ENCODE results near the gene BCAS3. TPM values are rescaled to one million over a fixed set of nuclear protein-coding genes. Genes with fewer than 3 reads are reported as not detected.

The BCAS3 gene
- total and polyA plus RNA-seq, 4 donors, result 5.8 to 24.6 (median 10.1) TPM

- Histone ChIP-seq H3K27me3 (ENCODE audit: control insufficient read depth in 4 of 4, insufficient read depth in 4 of 4, low read length in 3 of 4) (no peaks in the 10 kb centered on the region), H3K27ac (ENCODE audit: low read depth in 1 of 2, low read length in 2 of 2) (no peak overlapping the region), H3K4me3 (ENCODE audit: low read depth in 1 of 3, low read length in 3 of 3) (no peak overlapping the region), H3K9me3 (ENCODE audit: control insufficient read depth in 4 of 4, low read length in 3 of 4) (no peaks in the 10 kb centered on the region), H3K4me1 (ENCODE audit: control insufficient read depth in 4 of 4, insufficient read depth in 4 of 4, low read length in 3 of 4) (no peaks in the 10 kb centered on the region), H3K36me3 (ENCODE audit: control insufficient read depth in 4 of 4, insufficient read depth in 3 of 4, low read depth in 1 of 4, low read length in 3 of 4) (no peaks in the 10 kb centered on the region), H3K9ac (ENCODE audit: low read depth in 1 of 2, low read length in 2 of 2) (no peak overlapping the region)
- no peak for DNase-seq (ENCODE audit: low spot score)
- WGBS, result 94% methylated on average over 1 of the region's 1 CpG
- TF ChIP-seq RAD21 (IDR thresholded peaks at IDR 0.05) (no peak), REST (IDR thresholded peaks at IDR 0.05) (no peak), FOXA2 (IDR thresholded peaks at IDR 0.05) (no peak), YY1 (IDR thresholded peaks at IDR 0.05) (no peak), HNF4G (IDR thresholded peaks at IDR 0.05) (no peak), HNF4A (conservative IDR thresholded peaks at IDR 0.05) (no peak), GABPA (IDR thresholded peaks at IDR 0.05 in 1 of 2, conservative IDR thresholded peaks at IDR 0.05 in 1 of 2) (no peak), NR2F2 (IDR thresholded peaks at IDR 0.05) (no peak), JUND (IDR thresholded peaks at IDR 0.05) (no peak), FOXA1 (IDR thresholded peaks at IDR 0.05) (no peak), RXRA (IDR thresholded peaks at IDR 0.05) (no peak), SP1 (IDR thresholded peaks at IDR 0.05) (no peak), EGR1 (IDR thresholded peaks at IDR 0.05; ENCODE audit: low read depth in 2 of 2) (no peak), TAF1 (conservative IDR thresholded peaks at IDR 0.05) (no peak)
- TF ChIP-seq, protein P1, sequence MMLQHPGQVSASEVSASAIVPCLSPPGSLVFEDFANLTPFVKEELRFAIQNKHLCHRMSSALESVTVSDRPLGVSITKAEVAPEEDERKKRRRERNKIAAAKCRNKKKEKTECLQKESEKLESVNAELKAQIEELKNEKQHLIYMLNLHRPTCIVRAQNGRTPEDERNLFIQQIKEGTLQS (IDR thresholded peaks at IDR 0.05), result no peak
Observed at GRCh38 chr17:61133853-61134252, 456.2 kb downstream of the BCAS3 start.

GRCh38 chr17:61134551-61135235, 457.0 kb downstream of the BCAS3 start:
- no peak for DNase-seq (ENCODE audit: low spot score)
- Histone ChIP-seq H3K9me3 (ENCODE audit: control insufficient read depth in 4 of 4, low read length in 3 of 4) (no peaks in the 10 kb centered on the region), H3K36me3 (ENCODE audit: control insufficient read depth in 4 of 4, insufficient read depth in 3 of 4, low read depth in 1 of 4, low read length in 3 of 4) (no peaks in the 10 kb centered on the region), H3K4me1 (ENCODE audit: control insufficient read depth in 4 of 4, insufficient read depth in 4 of 4, low read length in 3 of 4) (no peaks in the 10 kb centered on the region), H3K27me3 (ENCODE audit: control insufficient read depth in 4 of 4, insufficient read depth in 4 of 4, low read length in 3 of 4) (no peaks in the 10 kb centered on the region), H3K27ac (ENCODE audit: low read depth in 1 of 2, low read length in 2 of 2) (no peak overlapping the region), H3K4me3 (ENCODE audit: low read depth in 1 of 3, low read length in 3 of 3) (no peak overlapping the region), H3K9ac (ENCODE audit: low read depth in 1 of 2, low read length in 2 of 2) (no peak overlapping the region)
- WGBS, result 89% methylated on average over 6 of the region's 6 CpGs
- TF ChIP-seq, protein P1 (IDR thresholded peaks at IDR 0.05), result no peak
- TF ChIP-seq HNF4A (conservative IDR thresholded peaks at IDR 0.05) (no peak), CTCF (IDR thresholded peaks at IDR 0.05; ENCODE audit: low read depth, low read length, missing input control) (no peak), JUND (IDR thresholded peaks at IDR 0.05) (no peak)
